ENCODE measurements around the gene OR6V1. TPM values are rescaled to one million over a fixed set of nuclear protein-coding genes. Genes with fewer than 3 reads are reported as not detected.
A peak's percentile ranks its signal among the peaks of the same experiment; 100 is the strongest.

Gene OR6V1
- total RNA-seq, 2 experiments from 2014 or later: not detected

- ATAC-seq (ENCODE audit: poor library complexity): no peak
- H3K4me1 ChIP-seq (ENCODE audit: insufficient read depth, low read length): no peaks in the 10 kb centered on the region
- intact Hi-C loops (cut with DNase I, micrococcal nuclease): no loop called here
- Mint-ChIP-seq H3K4me3 (no peak overlapping the region), H3K9me3 (no peaks in the 10 kb centered on the region), H3K36me3 (ENCODE audit: low read depth) (no peaks in the 10 kb centered on the region), H3K27me3 (no peaks in the 10 kb centered on the region), H3K27ac (no peak overlapping the region), H3K4me1 (ENCODE audit: low read depth) (no peaks in the 10 kb centered on the region)
- H3K27me3 ChIP-seq (ENCODE audit: control insufficient read depth in 1 of 2, insufficient read depth in 2 of 2, low read length in 2 of 2): no peaks in the 10 kb centered on the region
- no peak for TF ChIP-seq CTCF (IDR thresholded peaks at IDR 0.05)
- ChIA-PET CTCF (no interaction called here), POLR2A (no interaction called here)
- no peak overlapping the region for H3K4me3 ChIP-seq (ENCODE audit: low read length)
- no peaks in the 10 kb centered on the region for H3K36me3 ChIP-seq (ENCODE audit: insufficient read depth, low read length)
- no peak overlapping the region for H3K27ac ChIP-seq (ENCODE audit: low read depth in 1 of 2, low read length in 2 of 2)
- peak in 1 of 14 experiments; percentile 9 for DNase-seq
- no peaks in the 10 kb centered on the region for H3K9me3 ChIP-seq (ENCODE audit: control insufficient read depth in 1 of 2, insufficient read depth in 1 of 2, low read length in 2 of 2)
Observed at GRCh38 chr7:143047326-143047725, 4.8 kb upstream of the OR6V1 start.

- Histone ChIP-seq H3K9me3 (ENCODE audit: control insufficient read depth in 1 of 2, insufficient read depth in 1 of 2, low read length in 2 of 2) (peaks cover 0 to 5% of the 10 kb centered on the region in 2 experiments), H3K4me3 (ENCODE audit: low read length) (no peak overlapping the region), H3K27me3 (ENCODE audit: control insufficient read depth in 1 of 2, insufficient read depth in 2 of 2, low read length in 2 of 2) (no peaks in the 10 kb centered on the region), H3K4me1 (ENCODE audit: insufficient read depth, low read length) (no peaks in the 10 kb centered on the region), H3K27ac (ENCODE audit: low read depth in 1 of 2, low read length in 2 of 2) (no peak overlapping the region), H3K36me3 (ENCODE audit: insufficient read depth, low read length) (no peaks in the 10 kb centered on the region)
- peaks cover 4% of the 10 kb centered on the region for H3K27me3 Mint-ChIP-seq
- DNase-seq (no peak), ATAC-seq (ENCODE audit: poor library complexity) (no peak)
- H3K4me1 Mint-ChIP-seq (ENCODE audit: low read depth): no peaks in the 10 kb centered on the region
- H3K36me3 Mint-ChIP-seq (ENCODE audit: low read depth): no peaks in the 10 kb centered on the region
- H3K9me3 Mint-ChIP-seq: no peaks in the 10 kb centered on the region
- CTCF ChIA-PET: no interaction called here
- intact Hi-C loops (cut with DNase I, micrococcal nuclease): no loop called here
- TF ChIP-seq CTCF (IDR thresholded peaks at IDR 0.05): no peak
- H3K27ac Mint-ChIP-seq: no peak overlapping the region
- H3K4me3 Mint-ChIP-seq: no peak overlapping the region
- POLR2A ChIA-PET: no interaction called here
Observed at GRCh38 chr7:143048827-143049226, 3.3 kb upstream of the OR6V1 start.

GRCh38 chr7:143049362-143049761 is 2.8 kb upstream of the OR6V1 start:
- ChIA-PET CTCF (no interaction called here), POLR2A (no interaction called here)
- no peaks in the 10 kb centered on the region for H3K36me3 Mint-ChIP-seq (ENCODE audit: low read depth)
- no peak overlapping the region for H3K4me3 ChIP-seq (ENCODE audit: low read length)
- no peak for DNase-seq
- no peak for ATAC-seq (ENCODE audit: poor library complexity)
- no peaks in the 10 kb centered on the region for H3K9me3 Mint-ChIP-seq
- peaks cover 4% of the 10 kb centered on the region for H3K27me3 Mint-ChIP-seq
- H3K36me3 ChIP-seq (ENCODE audit: insufficient read depth, low read length): no peaks in the 10 kb centered on the region
- H3K4me3 Mint-ChIP-seq: no peak overlapping the region
- intact Hi-C loops (cut with DNase I, micrococcal nuclease): no loop called here
- peaks cover 0 to 5% of the 10 kb centered on the region in 2 experiments for H3K9me3 ChIP-seq (ENCODE audit: control insufficient read depth in 1 of 2, insufficient read depth in 1 of 2, low read length in 2 of 2)
- no peaks in the 10 kb centered on the region for H3K4me1 Mint-ChIP-seq (ENCODE audit: low read depth)
- H3K27ac Mint-ChIP-seq: no peak overlapping the region
- no peaks in the 10 kb centered on the region for H3K4me1 ChIP-seq (ENCODE audit: insufficient read depth, low read length)
- H3K27ac ChIP-seq (ENCODE audit: low read depth in 1 of 2, low read length in 2 of 2): no peak overlapping the region
- no peak for TF ChIP-seq CTCF (IDR thresholded peaks at IDR 0.05)
- H3K27me3 ChIP-seq (ENCODE audit: control insufficient read depth in 1 of 2, insufficient read depth in 2 of 2, low read length in 2 of 2): no peaks in the 10 kb centered on the region
